Stimulated activated CD8-positive, alpha-beta memory T cell treated with anti-CD3 and anti-CD28 coated beads, Interleukin-2, amount 100 ng/mL, for 48 hours (primary cell): ENCODE measurements around the gene PLCE1.

ENCODE experiments used
- DNase-seq, 2 donors: peaks; one replicate each; pipeline ENCODE4 v3.0.0-alpha.2; 2020; ENCODE audit warnings: low read depth in 2 of 2

The PLCE1 gene

GRCh38 chr10:94023906-94024305 lies 30.2 kb downstream of the PLCE1 start:
- no peak for DNase-seq

- DNase-seq: no peak
Observed at GRCh38 chr10:94024407-94024806, 30.7 kb downstream of the PLCE1 start.

GRCh38 chr10:94025806-94026205 lies 32.1 kb downstream of the PLCE1 start:
- DNase-seq: no peak

- DNase-seq: no peak
Observed at GRCh38 chr10:94027197-94027596, 33.5 kb downstream of the PLCE1 start.

- DNase-seq: no peak
Observed at GRCh38 chr10:94029955-94030354, 36.2 kb downstream of the PLCE1 start.

GRCh38 chr10:94035982-94036765 lies 42.4 kb downstream of the PLCE1 start:
- no peak for DNase-seq

- no peak for DNase-seq
Observed at GRCh38 chr10:94036766-94037033, 43.0 kb downstream of the PLCE1 start.

GRCh38 chr10:94037286-94037685 lies 43.6 kb downstream of the PLCE1 start:
- no peak for DNase-seq

- no peak for DNase-seq
Observed at GRCh38 chr10:94038024-94038423, 44.3 kb downstream of the PLCE1 start.

GRCh38 chr10:94041206-94041605 lies 47.5 kb downstream of the PLCE1 start:
- no peak for DNase-seq

GRCh38 chr10:94042001-94042833 lies 48.5 kb downstream of the PLCE1 start:
- no peak for DNase-seq

GRCh38 chr10:94042834-94043175 lies 49.1 kb downstream of the PLCE1 start:
- DNase-seq: no peak
